GM12865 (cell line): ENCODE measurements around the gene TEX44.
A peak's percentile ranks its signal among the peaks of the same experiment; 100 is the strongest.

Source experiments
- DNase-seq: peaks from one replicate; pipeline ENCODE4 v3.0.0; 2010; ENCODE audit warnings: low read depth
- H3K4me3 ChIP-seq: 2 replicates; pipeline ENCODE4 v1.5.1; 2011; ENCODE audit warnings: mild to moderate bottlenecking, low read depth, low read length, control low read depth
- CTCF ChIP-seq: IDR thresholded peaks from 2 replicates; pipeline ENCODE4 v1.5.1; 2011; ENCODE audit warnings: low read length, control low read depth, low read depth, inconsistent platforms; ENCODE audit not compliant: insufficient read depth; ENCODE audit errors: missing control alignments

Gene TEX44

GRCh38 chr2:231611273-231612108 lies 18.8 kb downstream of the TEX44 start:
- H3K4me3 ChIP-seq = no peak overlapping the region
- no peak for TF ChIP-seq CTCF
- DNase-seq = peak; percentile 42

- no peak for TF ChIP-seq CTCF
- no peak for DNase-seq
- H3K4me3 ChIP-seq = no peak overlapping the region
Observed at GRCh38 chr2:231612109-231612455, 19.4 kb downstream of the TEX44 start.

- DNase-seq = peak; percentile 96
- TF ChIP-seq CTCF = peak; percentile 96
- peak overlapping the region; percentile 92 for H3K4me3 ChIP-seq
Observed at GRCh38 chr2:231612456-231613330, 20.0 kb downstream of the TEX44 start.

GRCh38 chr2:231613331-231613662 lies 20.6 kb downstream of the TEX44 start:
- no peak for DNase-seq
- no peak for TF ChIP-seq CTCF
- H3K4me3 ChIP-seq = peak overlapping the region; percentile 92

- H3K4me3 ChIP-seq = peak overlapping the region; percentile 92
- peak; percentile 11 for TF ChIP-seq CTCF
- DNase-seq = peak; percentile 99
Observed at GRCh38 chr2:231613663-231614558, 21.2 kb downstream of the TEX44 start.

- no peak for TF ChIP-seq CTCF
- peak overlapping the region; percentile 92 for H3K4me3 ChIP-seq
- peak; percentile 88 for DNase-seq
Observed at GRCh38 chr2:231614559-231615057, 21.9 kb downstream of the TEX44 start.
